Activated CD4-positive, alpha-beta T cell treated with anti-CD3 and anti-CD28 coated beads, Interleukin-2, amount 10 ng/mL, durations not matched to agents 7 days and 5 days (primary cell): Measurements from ENCODE around the gene MUCL1. TPM values are rescaled to one million over a fixed set of nuclear protein-coding genes. Genes with fewer than 3 reads are reported as not detected.
A peak's percentile ranks its signal among the peaks of the same experiment; 100 is the strongest.

Experiments used
- CTCF ChIA-PET: fragments of 350-600 bp; sonication (Branson Sonifier 250); formaldehyde crosslinking; loops from one replicate; lab custom pipeline; 2021; ENCODE audit warnings: antibody characterized with exemption; lab: Charles Lee
- POLR2A ChIA-PET: fragments of 350-600 bp; sonication (Branson Sonifier 250); formaldehyde crosslinking; loops from one replicate; lab custom pipeline; 2021; ENCODE audit warnings: antibody characterized with exemption; lab: Charles Lee
- DNase-seq: peaks from one replicate; pipeline ENCODE4 v3.0.0-alpha.2; 2020
- H3K27ac Mint-ChIP-seq: one replicate; pipeline ENCODE4 v1.8.0; 2021; ENCODE audit warnings: mild to moderate bottlenecking, moderate library complexity, mixed read lengths
- H3K27me3 Mint-ChIP-seq: one replicate; pipeline ENCODE4 v1.8.0; 2021; ENCODE audit warnings: mixed read lengths
- H3K36me3 Mint-ChIP-seq: one replicate; pipeline ENCODE4 v1.8.0; 2021; ENCODE audit warnings: low read depth, mixed read lengths
- H3K4me1 Mint-ChIP-seq: one replicate; pipeline ENCODE4 v1.8.0; 2021; ENCODE audit warnings: mixed read lengths
- H3K4me3 Mint-ChIP-seq: one replicate; pipeline ENCODE4 v1.8.0; 2021; ENCODE audit warnings: mild to moderate bottlenecking, moderate library complexity, mixed read lengths
- H3K9me3 Mint-ChIP-seq: one replicate; pipeline ENCODE4 v1.8.0; 2021; ENCODE audit warnings: mixed read lengths
- total RNA-seq, 2 experiments: library from RNA; stranded (reverse); gene quantifications; one replicate each; pipeline ENCODE4 v1.2.3, GENCODE V29; 2021

MUCL1 gene
- not detected for total RNA-seq

- Mint-ChIP-seq H3K4me1 (peaks cover 8% of the 10 kb centered on the region), H3K36me3 (no peaks in the 10 kb centered on the region), H3K27me3 (peaks cover 1% of the 10 kb centered on the region), H3K9me3 (no peaks in the 10 kb centered on the region), H3K27ac (no peak within 1 kb of the TSS), H3K4me3 (no peak within 1 kb of the TSS)
- CTCF ChIA-PET, result interaction anchor here (0.6 to 1.9 kb wide), 7 partner anchors 12 to 218 kb away, joined by 3 to 10 read pairs (median 3); no protein-coding TSS in a partner anchor
- DNase-seq, result peak; percentile 81
- POLR2A ChIA-PET, result no interaction called here
These were observed at the start of gene MUCL1 for GRCh38 chr12:54853933-54854538. Gene MUCL1, plus strand, starts transcription at chr12:54854516. Its CDS starts 67 bp downstream, at chr12:54854583.

- peaks cover 6% of the 10 kb centered on the region for H3K27me3 Mint-ChIP-seq
- H3K9me3 Mint-ChIP-seq, result peaks cover 7% of the 10 kb centered on the region
- H3K36me3 Mint-ChIP-seq, result no peaks in the 10 kb centered on the region
- ChIA-PET POLR2A (no interaction called here), CTCF (no interaction called here)
- H3K27ac Mint-ChIP-seq, result no peak overlapping the region
- no peak for DNase-seq
- H3K4me3 Mint-ChIP-seq, result no peak overlapping the region
- H3K4me1 Mint-ChIP-seq, result no peaks in the 10 kb centered on the region
These were observed 32.6 kb upstream of the MUCL1 start for GRCh38 chr12:54821676-54822075.

- H3K36me3 Mint-ChIP-seq, result no peaks in the 10 kb centered on the region
These were observed 29.9 kb upstream of the MUCL1 start for GRCh38 chr12:54824402-54824801.

GRCh38 chr12:54829511-54829910 is 24.8 kb upstream of the MUCL1 start:
- H3K4me1 Mint-ChIP-seq, result no peaks in the 10 kb centered on the region
- no peak overlapping the region for H3K4me3 Mint-ChIP-seq
- peaks cover 12% of the 10 kb centered on the region for H3K27me3 Mint-ChIP-seq
- ChIA-PET POLR2A (no interaction called here), CTCF (no interaction called here)
- H3K27ac Mint-ChIP-seq, result no peak overlapping the region
- H3K9me3 Mint-ChIP-seq, result peaks cover 2% of the 10 kb centered on the region
- DNase-seq, result no peak
- no peaks in the 10 kb centered on the region for H3K36me3 Mint-ChIP-seq

More at GRCh38 chr12:54824402-54824801, 29.9 kb upstream of the MUCL1 start:
- ChIA-PET POLR2A (no interaction called here), CTCF (interaction anchor here (0.6 kb wide), 1 partner anchor 113 kb away, joined by 3 read pairs; no protein-coding TSS in a partner anchor)
- no peak for DNase-seq
- H3K9me3 Mint-ChIP-seq, result peaks cover 7% of the 10 kb centered on the region
- H3K4me1 Mint-ChIP-seq, result no peaks in the 10 kb centered on the region
- H3K4me3 Mint-ChIP-seq, result no peak overlapping the region
- H3K27me3 Mint-ChIP-seq, result peaks cover 2% of the 10 kb centered on the region
- no peak overlapping the region for H3K27ac Mint-ChIP-seq

- Mint-ChIP-seq H3K27ac (no peak overlapping the region), H3K36me3 (no peaks in the 10 kb centered on the region), H3K27me3 (peaks cover 16% of the 10 kb centered on the region), H3K4me1 (no peaks in the 10 kb centered on the region), H3K4me3 (no peak overlapping the region), H3K9me3 (peaks cover 2% of the 10 kb centered on the region)
- CTCF ChIA-PET, result no interaction called here
- no peak for DNase-seq
- POLR2A ChIA-PET, result no interaction called here
These were observed 24.1 kb upstream of the MUCL1 start for GRCh38 chr12:54830199-54830598.

- ChIA-PET CTCF (no interaction called here), POLR2A (no interaction called here)
- H3K36me3 Mint-ChIP-seq, result no peaks in the 10 kb centered on the region
These were observed 22.7 kb upstream of the MUCL1 start for GRCh38 chr12:54831631-54832030.

GRCh38 chr12:54840244-54840865 is 14.0 kb upstream of the MUCL1 start:
- H3K27me3 Mint-ChIP-seq, result peaks cover 26% of the 10 kb centered on the region
- POLR2A ChIA-PET, result no interaction called here
- DNase-seq, result no peak
- CTCF ChIA-PET, result no interaction called here
- peaks cover 3% of the 10 kb centered on the region for H3K9me3 Mint-ChIP-seq
- no peak overlapping the region for H3K27ac Mint-ChIP-seq
- peaks cover 2% of the 10 kb centered on the region for H3K4me1 Mint-ChIP-seq
- no peaks in the 10 kb centered on the region for H3K36me3 Mint-ChIP-seq
- no peak overlapping the region for H3K4me3 Mint-ChIP-seq

More at GRCh38 chr12:54831631-54832030, 22.7 kb upstream of the MUCL1 start:
- H3K27me3 Mint-ChIP-seq, result peaks cover 28% of the 10 kb centered on the region
- H3K9me3 Mint-ChIP-seq, result no peaks in the 10 kb centered on the region
- no peaks in the 10 kb centered on the region for H3K4me1 Mint-ChIP-seq
- DNase-seq, result no peak
- H3K4me3 Mint-ChIP-seq, result no peak overlapping the region
- H3K27ac Mint-ChIP-seq, result no peak overlapping the region

- H3K27ac Mint-ChIP-seq, result no peak overlapping the region
- peaks cover 9% of the 10 kb centered on the region for H3K27me3 Mint-ChIP-seq
These were observed 3.1 kb downstream of the MUCL1 start for GRCh38 chr12:54857406-54857805.

GRCh38 chr12:54858562-54858961 is 4.2 kb downstream of the MUCL1 start:
- Mint-ChIP-seq H3K27me3 (peaks cover 9% of the 10 kb centered on the region), H3K4me1 (peaks cover 8% of the 10 kb centered on the region), H3K27ac (no peak overlapping the region), H3K9me3 (no peaks in the 10 kb centered on the region), H3K36me3 (no peaks in the 10 kb centered on the region), H3K4me3 (no peak overlapping the region)
- ChIA-PET CTCF (no interaction called here), POLR2A (no interaction called here)
- no peak for DNase-seq

More at GRCh38 chr12:54857406-54857805, 3.1 kb downstream of the MUCL1 start:
- ChIA-PET POLR2A (no interaction called here), CTCF (interaction anchor here (0.7 kb wide), 1 partner anchor 104 kb away, joined by 3 read pairs; no protein-coding TSS in a partner anchor)
- DNase-seq, result no peak
- Mint-ChIP-seq H3K9me3 (no peaks in the 10 kb centered on the region), H3K4me1 (peaks cover 8% of the 10 kb centered on the region), H3K4me3 (no peak overlapping the region), H3K36me3 (no peaks in the 10 kb centered on the region)

- POLR2A ChIA-PET, result no interaction called here
- H3K4me1 Mint-ChIP-seq, result peaks cover 4% of the 10 kb centered on the region
- no peaks in the 10 kb centered on the region for H3K36me3 Mint-ChIP-seq
These were observed 5.2 kb downstream of the MUCL1 start for GRCh38 chr12:54859502-54859901.

GRCh38 chr12:54861927-54862326 is 7.6 kb downstream of the MUCL1 start:
- Mint-ChIP-seq H3K9me3 (no peaks in the 10 kb centered on the region), H3K27me3 (peaks cover 22% of the 10 kb centered on the region), H3K36me3 (no peaks in the 10 kb centered on the region), H3K4me3 (no peak overlapping the region), H3K27ac (no peak overlapping the region), H3K4me1 (peaks cover 4% of the 10 kb centered on the region)
- ChIA-PET POLR2A (no interaction called here), CTCF (interaction anchor here (0.8 to 1.3 kb wide), 2 partner anchors 96 to 131 kb away, joined by 3 read pairs; no protein-coding TSS in a partner anchor)
- DNase-seq, result no peak

More at GRCh38 chr12:54859502-54859901, 5.2 kb downstream of the MUCL1 start:
- Mint-ChIP-seq H3K4me3 (no peak overlapping the region), H3K9me3 (no peaks in the 10 kb centered on the region), H3K27me3 (peaks cover 13% of the 10 kb centered on the region), H3K27ac (no peak overlapping the region)
- no peak for DNase-seq
- CTCF ChIA-PET, result no interaction called here

- Mint-ChIP-seq H3K4me1 (no peaks in the 10 kb centered on the region), H3K4me3 (no peak overlapping the region), H3K9me3 (no peaks in the 10 kb centered on the region), H3K27ac (no peak overlapping the region), H3K36me3 (no peaks in the 10 kb centered on the region), H3K27me3 (peaks cover 28% of the 10 kb centered on the region)
- no peak for DNase-seq
- ChIA-PET POLR2A (no interaction called here), CTCF (no interaction called here)
These were observed 9.8 kb downstream of the MUCL1 start for GRCh38 chr12:54863948-54864618.
